GM23248 (cell line): Measurements from ENCODE around the gene S100A3.

Source experiments
- EZH2 ChIP-seq: fragments of 200-600 bp; sonication (generic); IDR thresholded peaks from 2 replicates; pipeline ENCODE4 v1.6.1; 2018; ENCODE audit warnings: antibody characterized with exemption, mild to moderate bottlenecking; ENCODE audit not compliant: insufficient read depth, poor library complexity, severe bottlenecking
- EZH2phosphoT487 ChIP-seq: fragments of 200-600 bp; sonication (generic); IDR thresholded peaks from 2 replicates; pipeline ENCODE4 v1.6.1; 2018; ENCODE audit warnings: antibody characterized with exemption, moderate library complexity, mild to moderate bottlenecking, low read depth; ENCODE audit not compliant: insufficient read depth

GRCh38 chr1:153509729-153510354 lies 39.2 kb downstream of the S100A3 start:
- TF ChIP-seq EZH2 (no peak), EZH2phosphoT487 (no peak)
